Left lobe of liver (tissue), 2 donors: ENCODE results near the gene ACR. TPM values are rescaled to one million over a fixed set of nuclear protein-coding genes. Genes with fewer than 3 reads are reported as not detected.
A peak's percentile ranks its signal among the peaks of the same experiment; 100 is the strongest.

Experiments used
- ATAC-seq: fragments of 200-7000 bp; cut with Tn5 transposase; one replicate; pipeline ENCODE4 v1.9.1; 2020; ENCODE audit warnings: mild to moderate bottlenecking, moderate library complexity
- DNase-seq: peaks from one replicate; pipeline ENCODE4 v3.0.0-alpha.2; 2020; ENCODE audit warnings: low spot score
- total RNA-seq: library from RNA; stranded (reverse); gene quantifications from one replicate; pipeline ENCODE4 v1.2.1, GENCODE V29; 2021
- donor health status: DM: no; HTN: no; CAD: no; lungs with moderate emphysema.
- donor health status: DM: no; HTN: yes; CAD: no.

The ACR gene
- total RNA-seq, 1 donor from 2014 or later: 0.83 TPM

- ATAC-seq: no peak
- no peak for DNase-seq
These were observed 21.5 kb upstream of the ACR start for GRCh38 chr22:50716290-50717024.

GRCh38 chr22:50717709-50718351 is 20.2 kb upstream of the ACR start:
- ATAC-seq: no peak
- no peak for DNase-seq

GRCh38 chr22:50718352-50718709 is 19.7 kb upstream of the ACR start:
- DNase-seq: no peak
- ATAC-seq: no peak

- no peak for DNase-seq
- ATAC-seq: no peak
These were observed 18.1 kb upstream of the ACR start for GRCh38 chr22:50719814-50720300.

GRCh38 chr22:50720301-50721256 is 17.4 kb upstream of the ACR start:
- ATAC-seq (peak; percentile 3), DNase-seq (no peak)

- ATAC-seq (peak; percentile 8), DNase-seq (no peak)
These were observed 16.7 kb upstream of the ACR start for GRCh38 chr22:50721257-50721844.

GRCh38 chr22:50722048-50722701 is 15.8 kb upstream of the ACR start:
- no peak for DNase-seq
- no peak for ATAC-seq

GRCh38 chr22:50722716-50723428 is 15.1 kb upstream of the ACR start:
- ATAC-seq: no peak

GRCh38 chr22:50723991-50724390 is 14.0 kb upstream of the ACR start:
- no peak for ATAC-seq
- DNase-seq: no peak

More at GRCh38 chr22:50722716-50723428, 15.1 kb upstream of the ACR start:
- no peak for DNase-seq

GRCh38 chr22:50724616-50725015 is 13.4 kb upstream of the ACR start:
- no peak for DNase-seq

GRCh38 chr22:50725597-50725996 is 12.4 kb upstream of the ACR start:
- DNase-seq (no peak), ATAC-seq (no peak)

More at GRCh38 chr22:50724616-50725015, 13.4 kb upstream of the ACR start:
- no peak for ATAC-seq

GRCh38 chr22:50726643-50727340 is 11.2 kb upstream of the ACR start:
- DNase-seq (no peak), ATAC-seq (no peak)

GRCh38 chr22:50727678-50728522 is 10.1 kb upstream of the ACR start:
- no peak for ATAC-seq

GRCh38 chr22:50728523-50728931 is 9.5 kb upstream of the ACR start:
- DNase-seq (peak; percentile 43), ATAC-seq (no peak)

More at GRCh38 chr22:50727678-50728522, 10.1 kb upstream of the ACR start:
- DNase-seq: peak; percentile 39

GRCh38 chr22:50729391-50730012 is 8.5 kb upstream of the ACR start:
- DNase-seq: peak; percentile 41
- ATAC-seq: no peak

GRCh38 chr22:50730013-50730891 is 7.8 kb upstream of the ACR start:
- DNase-seq (peak; percentile 45), ATAC-seq (no peak)
